PC-3 (cell line): ENCODE results near the gene MSRB2. TPM values are rescaled to one million over a fixed set of nuclear protein-coding genes. Genes with fewer than 3 reads are reported as not detected.

Experiments used
- ATAC-seq: fragments of 200-7000 bp; cut with Tn5 transposase; 2 replicates; pipeline ENCODE4 v1.9.1; 2020; ENCODE audit warnings: mild to moderate bottlenecking, moderate library complexity
- BruUV-seq: library from RNA; stranded (reverse); fragments of 400-500 nt; replicated peaks from 2 replicates; lab custom pipeline; 2021; lab: Mats Ljungman, UMichigan
- CTCF ChIA-PET: fragments of 300-600 bp; sonication (Branson Sonifier 250); formaldehyde crosslinking; loops from one replicate; lab custom pipeline; 2022; ENCODE audit warnings: antibody characterized with exemption; lab: Charles Lee
- POLR2A ChIA-PET: fragments of 300-600 bp; sonication (Branson Sonifier 250); formaldehyde crosslinking; loops from one replicate; lab custom pipeline; 2022; ENCODE audit warnings: antibody characterized with exemption; ENCODE audit not compliant: unreplicated experiment; lab: Charles Lee
- DNase-seq: peaks from one replicate; pipeline ENCODE4 v3.0.0-alpha.2; 2015
- H2AFZ ChIP-seq: fragments of 300-600 bp; sonication (generic); 2 replicates; pipeline ENCODE4 v1.6.0; 2016; ENCODE audit warnings: antibody characterized with exemption, low read length
- H3F3A ChIP-seq: fragments of 300-600 bp; sonication (generic); one replicate; pipeline ENCODE4 v1.6.0; 2017; ENCODE audit warnings: antibody characterized with exemption, low read length, control low read depth, mild to moderate bottlenecking; ENCODE audit not compliant: unreplicated experiment
- H3K27ac ChIP-seq: fragments of 300-600 bp; sonication (generic); 2 replicates; pipeline ENCODE4 v1.5.1; 2016; ENCODE audit warnings: mild to moderate bottlenecking, low read length
- H3K27me3 ChIP-seq: fragments of 300-600 bp; sonication (generic); 2 replicates; pipeline ENCODE4 v1.6.1; 2016; ENCODE audit warnings: low read length, mixed read lengths
- H3K36me3 ChIP-seq: fragments of 300-600 bp; sonication (generic); 2 replicates; pipeline ENCODE4 v1.6.1; 2016; ENCODE audit warnings: low read depth, mixed run types, low read length, mixed read lengths
- H3K4me1 ChIP-seq: fragments of 300-600 bp; sonication (generic); 2 replicates; pipeline ENCODE4 v1.5.1; 2016; ENCODE audit warnings: low read length; ENCODE audit not compliant: insufficient read depth
- H3K4me2 ChIP-seq: fragments of 300-600 bp; sonication (generic); 2 replicates; pipeline ENCODE4 v1.6.0; 2016; ENCODE audit warnings: low read length
- H3K4me3 ChIP-seq: fragments of 300-600 bp; sonication (generic); 2 replicates; pipeline ENCODE4 v1.5.1; 2016; ENCODE audit warnings: mild to moderate bottlenecking, low read length, mixed read lengths
- H3K79me2 ChIP-seq: fragments of 300-600 bp; sonication (generic); 2 replicates; pipeline ENCODE4 v1.6.1; 2017; ENCODE audit warnings: low read length, mixed read lengths
- H3K9ac ChIP-seq: fragments of 300-600 bp; sonication (generic); 2 replicates; pipeline ENCODE4 v1.6.0; 2016; ENCODE audit warnings: mild to moderate bottlenecking, low read length
- H3K9me2 ChIP-seq: fragments of 300-600 bp; sonication (generic); replicated peaks from 2 replicates; pipeline ENCODE4 v1.6.1; 2016; ENCODE audit warnings: mixed run types, low read length, mixed read lengths
- H3K9me3 ChIP-seq: fragments of 300-600 bp; sonication (generic); 2 replicates; pipeline ENCODE4 v1.6.1; 2016; ENCODE audit warnings: low read length, mixed read lengths
- H4K20me1 ChIP-seq: fragments of 300-600 bp; sonication (generic); 2 replicates; pipeline ENCODE4 v1.6.1; 2016; ENCODE audit warnings: low read length, mixed read lengths
- CTCF ChIP-seq: fragments of 300-600 bp; sonication (generic); conservative IDR thresholded peaks from 2 replicates; pipeline ENCODE4 v1.5.1; 2017; ENCODE audit warnings: antibody characterized with exemption, low read depth, mild to moderate bottlenecking, low read length
- EZH2 ChIP-seq: fragments of 300-600 bp; sonication (generic); IDR thresholded peaks from one replicate; pipeline ENCODE4 v1.6.1; 2017; ENCODE audit warnings: antibody characterized with exemption, mild to moderate bottlenecking, low read length; ENCODE audit not compliant: unreplicated experiment
- EZH2phosphoT487 ChIP-seq: fragments of 300-600 bp; sonication (generic); IDR thresholded peaks from 2 replicates; pipeline ENCODE4 v1.6.1; 2018; ENCODE audit warnings: mild to moderate bottlenecking, antibody characterized with exemption, low read length, borderline replicate concordance
- intact Hi-C: fragments of 100-400 bp; cut with micrococcal nuclease; formaldehyde crosslinking; loops from 2 replicates; pipeline ENCODE4 v1.9.0; 2023
- total RNA-seq: library from RNA; depleted of rRNA; stranded (reverse); fragments of >200 nt; gene quantifications from 2 replicates; pipeline ENCODE4 v1.2.3, GENCODE V29; 2014

MSRB2 gene
- total RNA-seq, 1 experiment from 2014 or later, result 14.3 TPM

- ChIA-PET CTCF (no interaction called here), POLR2A (no interaction called here)
- Histone ChIP-seq H3K9me2 (no peaks in the 10 kb centered on the region), H3K9ac (no peak overlapping the region), H3K27me3 (no peaks in the 10 kb centered on the region), H3K4me2 (no peak overlapping the region), H3K4me1 (no peaks in the 10 kb centered on the region), H3K36me3 (no peaks in the 10 kb centered on the region), H3K27ac (no peak overlapping the region), H3K79me2 (no peaks in the 10 kb centered on the region), H4K20me1 (no peaks in the 10 kb centered on the region), H3K4me3 (no peak overlapping the region), H3K9me3 (no peaks in the 10 kb centered on the region), H2AFZ (no peak overlapping the region), H3F3A (no peaks in the 10 kb centered on the region)
- DNase-seq, result no peak
- ATAC-seq, result no peak
- intact Hi-C loops, result no loop called here
- BruUV-seq, result no TSS peak
- no peak for TF ChIP-seq EZH2phosphoT487
- no peak for TF ChIP-seq EZH2
- TF ChIP-seq CTCF, result no peak
These were observed 19.7 kb upstream of the MSRB2 start for GRCh38 chr10:23075672-23076071.

- Histone ChIP-seq H3K4me1 (peaks cover 10% of the 10 kb centered on the region), H3F3A (no peaks in the 10 kb centered on the region), H3K9me2 (no peaks in the 10 kb centered on the region), H3K9me3 (no peaks in the 10 kb centered on the region), H3K36me3 (no peaks in the 10 kb centered on the region), H3K4me3 (no peak overlapping the region), H2AFZ (no peak overlapping the region), H3K4me2 (no peak overlapping the region), H3K27ac (no peak overlapping the region), H4K20me1 (no peaks in the 10 kb centered on the region), H3K9ac (no peak overlapping the region), H3K27me3 (no peaks in the 10 kb centered on the region), H3K79me2 (no peaks in the 10 kb centered on the region)
- DNase-seq (no peak), ATAC-seq (no peak)
- intact Hi-C loops, result no loop called here
- BruUV-seq, result no TSS peak
- POLR2A ChIA-PET, result no interaction called here
- CTCF ChIA-PET, result no interaction called here
- TF ChIP-seq EZH2, result no peak
These were observed 17.3 kb upstream of the MSRB2 start for GRCh38 chr10:23078114-23078513.

GRCh38 chr10:23079700-23080099, 15.7 kb upstream of the MSRB2 start:
- H3K4me3 ChIP-seq, result no peak overlapping the region
- no peaks in the 10 kb centered on the region for H3K9me3 ChIP-seq
- H3K9me2 ChIP-seq, result no peaks in the 10 kb centered on the region
- TF ChIP-seq EZH2phosphoT487, result no peak
- no peak for TF ChIP-seq CTCF
- TF ChIP-seq EZH2, result no peak
- DNase-seq (no peak), ATAC-seq (no peak)
- H3K27ac ChIP-seq, result no peak overlapping the region
- H4K20me1 ChIP-seq, result no peaks in the 10 kb centered on the region
- H3F3A ChIP-seq, result no peaks in the 10 kb centered on the region
- peaks cover 10% of the 10 kb centered on the region for H3K4me1 ChIP-seq
- no TSS peak for BruUV-seq
- no peaks in the 10 kb centered on the region for H3K36me3 ChIP-seq
- ChIA-PET POLR2A (no interaction called here), CTCF (interaction anchor here (0.5 kb wide), 1 partner anchor 837 kb away, joined by 10 read pairs; no protein-coding TSS in a partner anchor)
- intact Hi-C loops, result no loop called here
- no peaks in the 10 kb centered on the region for H3K79me2 ChIP-seq
- H3K9ac ChIP-seq, result no peak overlapping the region
- H3K4me2 ChIP-seq, result no peak overlapping the region
- H3K27me3 ChIP-seq, result no peaks in the 10 kb centered on the region
- H2AFZ ChIP-seq, result no peak overlapping the region
